OCI-LY7 (cell line): ENCODE results near the gene PFDN6. TPM values are rescaled to one million over a fixed set of nuclear protein-coding genes. Genes with fewer than 3 reads are reported as not detected.

Source experiments
- BruUV-seq: library from RNA; stranded (reverse); fragments of 400-500 nt; replicated peaks from 2 replicates; lab custom pipeline; 2021; lab: Mats Ljungman, UMichigan
- CTCF ChIA-PET: fragments of 300-600 bp; sonication (Branson Sonifier 250); formaldehyde crosslinking; loops from one replicate; lab custom pipeline; 2022; ENCODE audit warnings: antibody characterized with exemption; ENCODE audit not compliant: unreplicated experiment; lab: Charles Lee
- POLR2A ChIA-PET: fragments of 300-600 bp; sonication (Branson Sonifier 250); formaldehyde crosslinking; loops from one replicate; lab custom pipeline; 2022; ENCODE audit warnings: antibody characterized with exemption; lab: Charles Lee
- DNase-seq: peaks from one replicate; pipeline ENCODE4 v3.0.0-alpha.2; 2015; ENCODE audit warnings: low spot score
- H2AFZ ChIP-seq: fragments of 200-600 bp; sonication (generic), shearing (Covaris generic); 2 replicates; pipeline ENCODE4 v1.6.1; 2014; ENCODE audit warnings: mild to moderate bottlenecking, antibody characterized with exemption, low read length, moderate library complexity
- H3K27ac ChIP-seq: fragments of 200-600 bp; sonication (generic); 2 replicates; pipeline ENCODE4 v1.5.1; 2014; ENCODE audit warnings: mixed run types, low read depth, mild to moderate bottlenecking, moderate library complexity, low read length, inconsistent platforms; ENCODE audit not compliant: poor library complexity, severe bottlenecking
- H3K36me3 ChIP-seq: fragments of 200-600 bp; sonication (generic); 2 replicates; pipeline ENCODE4 v1.6.1; 2014; ENCODE audit warnings: mild to moderate bottlenecking, antibody characterized with exemption, low read length, moderate library complexity, mixed read lengths; ENCODE audit not compliant: insufficient read depth
- H3K4me1 ChIP-seq: fragments of 200-600 bp; sonication (generic); 2 replicates; pipeline ENCODE4 v1.5.1; 2014; ENCODE audit warnings: mild to moderate bottlenecking, low read length; ENCODE audit not compliant: insufficient read depth, poor library complexity, severe bottlenecking
- H3K4me2 ChIP-seq: fragments of 200-600 bp; sonication (generic); 2 replicates; pipeline ENCODE4 v1.6.1; 2014; ENCODE audit warnings: mild to moderate bottlenecking, low read length
- H3K4me3 ChIP-seq: fragments of 200-600 bp; sonication (generic); 2 replicates; pipeline ENCODE4 v1.5.1; 2014; ENCODE audit warnings: mild to moderate bottlenecking, low read depth, low read length; ENCODE audit not compliant: poor library complexity, severe bottlenecking
- H3K79me2 ChIP-seq: fragments of 200-600 bp; sonication (generic); 2 replicates; pipeline ENCODE4 v1.6.1; 2016; ENCODE audit warnings: low read depth, mild to moderate bottlenecking, low read length, moderate library complexity, mixed read lengths; ENCODE audit not compliant: insufficient read depth
- H3K9me2 ChIP-seq: fragments of 200-600 bp; sonication (generic); 2 replicates; pipeline ENCODE4 v1.6.1; 2016; ENCODE audit warnings: mild to moderate bottlenecking, low read length, mixed read lengths; ENCODE audit not compliant: insufficient read depth
- H3K9me3 ChIP-seq: fragments of 200-600 bp; sonication (generic); 2 replicates; pipeline ENCODE4 v1.6.1; 2014; ENCODE audit warnings: mild to moderate bottlenecking, mixed run types, low read length, mixed read lengths
- H4K20me1 ChIP-seq: fragments of 200-600 bp; sonication (generic); 2 replicates; pipeline ENCODE4 v1.6.1; 2014; ENCODE audit warnings: mild to moderate bottlenecking, antibody characterized with exemption, low read length, moderate library complexity, mixed read lengths; ENCODE audit not compliant: insufficient read depth
- EZH2phosphoT487 ChIP-seq: fragments of 200-600 bp; sonication (generic); IDR thresholded peaks from 2 replicates; pipeline ENCODE4 v1.6.1; 2018; ENCODE audit warnings: low read depth, borderline replicate concordance, mild to moderate bottlenecking, mixed run types, antibody characterized with exemption, low read length, moderate library complexity, mixed read lengths
- intact Hi-C: fragments of 100-400 bp; cut with micrococcal nuclease; formaldehyde crosslinking; loops from one replicate; pipeline ENCODE4 v1.10.0; 2022; ENCODE audit not compliant: unreplicated experiment
- total RNA-seq, 2 experiments: library from RNA; depleted of rRNA in 1 of 2; stranded (reverse); fragments of >200 nt in 1 of 2; shearing (Covaris generic) in 1 of 2; gene quantifications; 2 replicates each; pipeline ENCODE4 v1.2.3, GENCODE V29; 2014 to 2022
- TF ChIP-seq, protein P1 (sequence below): fragments of 200-600 bp; sonication (generic); conservative IDR thresholded peaks from 2 replicates; pipeline ENCODE4 v1.5.1; 2014; ENCODE audit warnings: mild to moderate bottlenecking, antibody characterized with exemption, low read length, moderate library complexity, mixed read lengths

The PFDN6 gene
- total RNA-seq, 2 experiments from 2014 or later, result 72.5 to 90.6 TPM

DNA sequence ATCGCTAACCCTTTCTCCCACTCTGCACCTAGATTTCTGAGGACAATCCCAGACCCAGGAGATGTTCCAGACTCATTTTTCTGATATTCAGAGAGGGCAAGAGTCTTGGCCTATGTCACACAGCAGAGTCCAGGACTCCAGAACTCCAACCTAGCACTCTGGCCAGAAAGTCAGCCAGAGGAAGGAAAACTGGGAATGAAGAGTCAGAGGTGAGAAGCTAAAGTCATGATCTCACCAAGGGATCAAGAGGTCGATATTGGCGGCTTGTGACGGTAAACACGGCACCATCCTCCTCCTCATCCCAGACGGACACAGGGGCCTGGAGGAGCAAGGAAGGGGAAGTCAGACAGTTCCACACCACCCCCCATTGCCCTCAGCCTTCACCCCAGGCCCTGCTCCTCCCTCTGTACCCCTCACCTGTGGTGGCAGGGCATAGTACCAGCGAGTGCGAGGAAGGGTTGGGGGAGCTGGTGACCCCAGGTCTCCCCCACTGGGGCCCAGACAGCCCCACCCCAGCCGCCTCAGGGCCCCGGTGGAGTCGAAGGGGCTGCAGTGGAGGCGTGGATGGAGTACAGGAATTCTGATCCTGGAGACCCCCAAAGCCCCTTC is 7.5 kb downstream of the PFDN6 start:
- H3K27ac ChIP-seq, result peak overlapping the region; percentile 93
- DNase-seq, result no peak
- POLR2A ChIA-PET, result interaction anchor here (1.0 kb wide), 1 partner anchor 8 kb away, joined by 3 read pairs; the partner anchor contains the start of gene WDR46
- no TSS peak for BruUV-seq
- H3K4me1 ChIP-seq, result peaks cover 21% of the 10 kb centered on the region
- H3K36me3 ChIP-seq, result peaks cover 61% of the 10 kb centered on the region
- peak overlapping the region; percentile 83 for H3K4me3 ChIP-seq
- H3K79me2 ChIP-seq, result peaks cover 5% of the 10 kb centered on the region; the same call in 1 of the 2 replicates
- no peaks in the 10 kb centered on the region for H3K9me3 ChIP-seq
- TF ChIP-seq, protein P1, sequence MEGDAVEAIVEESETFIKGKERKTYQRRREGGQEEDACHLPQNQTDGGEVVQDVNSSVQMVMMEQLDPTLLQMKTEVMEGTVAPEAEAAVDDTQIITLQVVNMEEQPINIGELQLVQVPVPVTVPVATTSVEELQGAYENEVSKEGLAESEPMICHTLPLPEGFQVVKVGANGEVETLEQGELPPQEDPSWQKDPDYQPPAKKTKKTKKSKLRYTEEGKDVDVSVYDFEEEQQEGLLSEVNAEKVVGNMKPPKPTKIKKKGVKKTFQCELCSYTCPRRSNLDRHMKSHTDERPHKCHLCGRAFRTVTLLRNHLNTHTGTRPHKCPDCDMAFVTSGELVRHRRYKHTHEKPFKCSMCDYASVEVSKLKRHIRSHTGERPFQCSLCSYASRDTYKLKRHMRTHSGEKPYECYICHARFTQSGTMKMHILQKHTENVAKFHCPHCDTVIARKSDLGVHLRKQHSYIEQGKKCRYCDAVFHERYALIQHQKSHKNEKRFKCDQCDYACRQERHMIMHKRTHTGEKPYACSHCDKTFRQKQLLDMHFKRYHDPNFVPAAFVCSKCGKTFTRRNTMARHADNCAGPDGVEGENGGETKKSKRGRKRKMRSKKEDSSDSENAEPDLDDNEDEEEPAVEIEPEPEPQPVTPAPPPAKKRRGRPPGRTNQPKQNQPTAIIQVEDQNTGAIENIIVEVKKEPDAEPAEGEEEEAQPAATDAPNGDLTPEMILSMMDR, result no peak
- no peak for TF ChIP-seq EZH2phosphoT487
- no peak overlapping the region for H2AFZ ChIP-seq
- no peaks in the 10 kb centered on the region for H3K9me2 ChIP-seq
- intact Hi-C loops, result loop anchor here (5.0 kb wide), 1 partner anchor 95 kb away; the partner anchor contains the start of gene KIFC1
- no peaks in the 10 kb centered on the region for H4K20me1 ChIP-seq
- H3K4me2 ChIP-seq, result peak overlapping the region; percentile 85
- CTCF ChIA-PET, result interaction anchor here (0.5 kb wide), 1 partner anchor 26 kb away, joined by 4 read pairs; no protein-coding TSS in a partner anchor

GRCh38 chr6:33297406-33297955 is 8.1 kb downstream of the PFDN6 start:
- Histone ChIP-seq H3K4me3 (peak overlapping the region; percentile 83), H3K27ac (peak overlapping the region; percentile 93), H4K20me1 (no peaks in the 10 kb centered on the region), H3K4me1 (peaks cover 21% of the 10 kb centered on the region), H2AFZ (no peak overlapping the region), H3K4me2 (peak overlapping the region; percentile 85), H3K9me2 (no peaks in the 10 kb centered on the region), H3K9me3 (no peaks in the 10 kb centered on the region), H3K36me3 (peaks cover 59% of the 10 kb centered on the region), H3K79me2 (peaks cover 5% of the 10 kb centered on the region; the same call in 1 of the 2 replicates)
- intact Hi-C loops, result loop anchor here (5.0 kb wide), 1 partner anchor 95 kb away; the partner anchor contains the start of gene KIFC1
- TF ChIP-seq EZH2phosphoT487, result no peak
- TF ChIP-seq, protein P1, result no peak
- ChIA-PET CTCF (no interaction called here), POLR2A (interaction anchor here (0.6 to 2.6 kb wide), 4 partner anchors 9 to 118 kb away, joined by 3 to 14 read pairs (median 3); partner anchors contain the start of genes RPS18, VPS52 and WDR46)
- BruUV-seq, result no TSS peak
- peak; percentile 43 for DNase-seq
